Uterus (tissue), 2 donors: ENCODE data around the gene TACR1.

Experiments
- POLR2A ChIP-seq, 2 donors: fragments of 450-650 bp; IDR thresholded peaks; one replicate each; pipeline ENCODE4 v1.6.1; 2016; ENCODE audit warnings: antibody characterized with exemption in 2 of 2, mild to moderate bottlenecking in 1 of 2, moderate library complexity in 1 of 2
- TF ChIP-seq, protein P1 (sequence below), 4 experiments: fragments of 200-600 bp in 2 of 4; fragments of 450-650 bp in 2 of 4; sonication (generic) in 2 of 4; IDR thresholded peaks; one replicate each; pipeline ENCODE4 v1.5.1; 2016 to 2019; ENCODE audit warnings: antibody characterized with exemption in 4 of 4, mild to moderate bottlenecking in 2 of 4, moderate library complexity in 1 of 4

DNA sequence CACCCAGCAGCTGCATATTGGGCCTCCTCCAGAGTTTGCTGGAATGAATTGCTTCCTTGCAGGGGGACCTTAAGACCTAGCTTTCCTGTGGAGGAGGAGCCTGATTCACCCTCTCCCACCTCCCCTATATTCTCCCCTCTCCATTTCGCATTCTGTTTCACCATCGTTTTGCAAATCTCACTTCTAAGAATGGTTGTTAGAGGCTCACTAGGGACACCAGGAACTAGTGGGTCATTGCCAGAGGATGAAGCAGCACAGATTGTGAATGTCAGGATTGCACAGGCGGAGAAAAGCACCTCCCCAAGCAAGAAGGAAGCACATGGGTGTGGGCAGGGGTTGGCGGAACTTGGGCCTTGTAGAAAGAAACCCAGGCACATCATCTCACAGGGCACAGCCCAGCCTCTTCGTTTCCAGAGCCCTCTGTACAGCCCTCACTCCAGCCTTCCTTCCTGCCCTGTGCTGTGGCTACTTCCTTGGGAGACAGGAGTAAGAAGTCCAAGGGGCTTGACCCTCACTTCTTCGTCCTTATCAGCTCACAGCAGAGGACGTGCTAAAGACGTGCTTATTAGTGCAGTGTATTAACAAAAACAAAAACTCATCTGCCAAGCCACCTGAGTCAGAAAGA lies 63.4 kb downstream of the TACR1 start:
- no peak for TF ChIP-seq POLR2A (IDR thresholded peaks at IDR 0.05)
- TF ChIP-seq, protein P1, sequence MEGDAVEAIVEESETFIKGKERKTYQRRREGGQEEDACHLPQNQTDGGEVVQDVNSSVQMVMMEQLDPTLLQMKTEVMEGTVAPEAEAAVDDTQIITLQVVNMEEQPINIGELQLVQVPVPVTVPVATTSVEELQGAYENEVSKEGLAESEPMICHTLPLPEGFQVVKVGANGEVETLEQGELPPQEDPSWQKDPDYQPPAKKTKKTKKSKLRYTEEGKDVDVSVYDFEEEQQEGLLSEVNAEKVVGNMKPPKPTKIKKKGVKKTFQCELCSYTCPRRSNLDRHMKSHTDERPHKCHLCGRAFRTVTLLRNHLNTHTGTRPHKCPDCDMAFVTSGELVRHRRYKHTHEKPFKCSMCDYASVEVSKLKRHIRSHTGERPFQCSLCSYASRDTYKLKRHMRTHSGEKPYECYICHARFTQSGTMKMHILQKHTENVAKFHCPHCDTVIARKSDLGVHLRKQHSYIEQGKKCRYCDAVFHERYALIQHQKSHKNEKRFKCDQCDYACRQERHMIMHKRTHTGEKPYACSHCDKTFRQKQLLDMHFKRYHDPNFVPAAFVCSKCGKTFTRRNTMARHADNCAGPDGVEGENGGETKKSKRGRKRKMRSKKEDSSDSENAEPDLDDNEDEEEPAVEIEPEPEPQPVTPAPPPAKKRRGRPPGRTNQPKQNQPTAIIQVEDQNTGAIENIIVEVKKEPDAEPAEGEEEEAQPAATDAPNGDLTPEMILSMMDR (IDR thresholded peaks at IDR 0.05), result no peak
